A673 (cell line): ENCODE results near the gene MED12L.

Experiments
- CTCF ChIP-seq: fragments of 300-800, 200-600 bp; sonication (generic); conservative IDR thresholded peaks from 2 replicates; pipeline ENCODE4 v1.5.1; 2017; ENCODE audit warnings: low read depth, mild to moderate bottlenecking, antibody characterized with exemption, low read length, moderate library complexity, mixed read lengths
- EZH2 ChIP-seq: fragments of 200-600 bp; sonication (generic); IDR thresholded peaks from 2 replicates; pipeline ENCODE4 v1.6.1; 2017; ENCODE audit warnings: borderline replicate concordance, low read depth, mild to moderate bottlenecking, mixed read lengths, antibody characterized with exemption, low read length; ENCODE audit not compliant: poor library complexity, severe bottlenecking

GRCh38 chr3:151084893-151085226 is 604 bp upstream of the MED12L start:
- TF ChIP-seq CTCF (no peak), EZH2 (no peak)
